GM12892 (cell line): ENCODE data around the gene TSHZ3.

Source experiments
- DNase-seq: peaks from one replicate; pipeline ENCODE4 v3.0.0; 2011; ENCODE audit not compliant: insufficient read length
- FAIRE-seq: peaks from 2 replicates; lab custom pipeline; 2011; peaks lifted over from hg19 to GRCh38; lab: Jason Lieb, UNC
- POLR2A ChIP-seq: IDR thresholded peaks from 2 replicates; pipeline ENCODE4 v1.6.1; 2011; ENCODE audit warnings: low read depth, low read length, control low read depth
- POLR2AphosphoS5 ChIP-seq: IDR thresholded peaks from 2 replicates; pipeline ENCODE4 v1.6.1; 2011; ENCODE audit warnings: low read depth, low read length, control low read depth
- TAF1 ChIP-seq: IDR thresholded peaks from 2 replicates; pipeline ENCODE4 v1.6.1; 2011; ENCODE audit warnings: low read depth, mild to moderate bottlenecking, control low read depth, low read length, borderline replicate concordance

Gene TSHZ3

DNA sequence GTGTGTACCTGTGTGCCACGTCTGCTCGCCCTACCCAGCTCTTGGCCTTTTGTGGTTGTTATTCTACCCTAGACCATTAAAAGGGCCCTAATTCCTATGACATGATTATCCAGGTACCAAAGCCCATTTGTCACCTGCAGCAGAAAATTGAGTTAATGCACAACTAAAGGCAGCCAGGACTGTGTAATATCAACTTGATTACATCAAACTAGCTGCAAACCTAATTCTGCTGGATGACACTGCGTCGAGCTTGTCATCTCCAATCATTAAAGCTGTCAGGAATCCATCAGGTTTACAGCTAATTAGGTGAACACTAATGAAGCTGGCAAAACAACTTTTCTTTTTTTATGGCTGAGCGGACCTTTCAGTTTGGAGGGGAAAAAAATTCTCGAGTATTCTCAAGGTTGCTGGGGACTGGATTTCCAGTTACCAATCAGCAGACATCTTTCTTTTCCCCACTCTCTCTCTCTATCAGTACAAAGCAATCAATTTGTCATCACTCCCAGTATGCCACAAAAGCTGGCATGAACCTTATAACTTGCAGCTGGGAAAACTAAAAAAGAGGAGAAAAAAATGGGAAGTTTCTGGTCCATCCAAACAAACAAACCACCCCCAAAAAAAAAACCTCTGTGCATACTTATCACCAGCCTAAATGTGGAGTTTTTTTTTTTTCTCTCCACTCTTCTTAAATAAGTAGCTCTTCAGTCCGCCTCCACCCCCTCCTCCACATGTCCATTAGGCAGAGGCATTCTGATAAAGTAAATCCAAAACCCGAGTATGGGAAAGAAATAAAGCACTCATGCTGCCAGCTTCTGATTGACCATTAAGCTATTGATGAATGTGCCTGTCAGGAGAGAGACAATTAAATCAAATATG is 2.8 kb downstream of the TSHZ3 start:
- FAIRE-seq = no peak
- DNase-seq = no peak
- TF ChIP-seq POLR2AphosphoS5 (no peak), TAF1 (no peak), POLR2A (no peak)

DNA sequence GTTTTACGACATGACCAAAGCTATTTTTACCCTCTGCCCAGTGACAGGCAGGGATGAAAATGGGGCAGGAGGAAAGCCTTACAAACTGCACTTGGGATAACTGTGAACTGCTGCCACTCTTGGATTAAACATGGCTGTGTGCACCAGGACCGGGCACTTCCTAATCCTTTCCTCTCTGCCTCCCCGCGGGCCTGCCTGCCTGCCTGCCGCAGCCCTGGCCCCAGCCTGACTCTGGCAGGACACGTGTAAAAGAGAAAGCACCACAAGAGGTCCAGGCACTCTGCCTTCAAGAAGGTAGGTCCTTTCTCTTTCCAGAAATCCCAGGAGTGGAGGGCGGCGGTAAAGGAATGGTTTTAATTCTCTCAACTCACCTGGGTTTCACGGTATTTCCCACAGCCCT is 4.8 kb downstream of the TSHZ3 start:
- TF ChIP-seq POLR2AphosphoS5 (no peak), POLR2A (no peak), TAF1 (no peak)
- FAIRE-seq = no peak
- DNase-seq = no peak

DNA sequence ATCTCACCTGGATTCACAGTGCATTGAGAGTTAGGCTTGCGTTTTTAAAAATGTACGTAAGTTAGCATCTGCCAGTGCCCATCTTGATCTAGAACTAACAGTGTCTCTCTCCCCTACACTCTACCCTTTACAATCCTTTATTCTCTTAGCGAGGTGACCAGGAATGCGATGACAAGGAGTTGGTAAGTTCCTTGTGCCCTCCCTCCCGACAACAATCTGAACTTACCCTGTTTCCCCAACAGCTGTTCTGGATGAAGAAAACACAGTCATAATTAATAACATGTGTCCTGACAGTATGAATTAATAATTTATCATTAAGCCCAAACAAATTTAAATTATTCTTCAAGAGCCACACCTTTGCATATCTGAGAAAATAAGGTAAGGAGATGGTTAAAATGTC is 6.3 kb downstream of the TSHZ3 start:
- DNase-seq (no peak), FAIRE-seq (no peak)
- no peak for TF ChIP-seq TAF1
- no peak for TF ChIP-seq POLR2A
- TF ChIP-seq POLR2AphosphoS5 = no peak

DNA sequence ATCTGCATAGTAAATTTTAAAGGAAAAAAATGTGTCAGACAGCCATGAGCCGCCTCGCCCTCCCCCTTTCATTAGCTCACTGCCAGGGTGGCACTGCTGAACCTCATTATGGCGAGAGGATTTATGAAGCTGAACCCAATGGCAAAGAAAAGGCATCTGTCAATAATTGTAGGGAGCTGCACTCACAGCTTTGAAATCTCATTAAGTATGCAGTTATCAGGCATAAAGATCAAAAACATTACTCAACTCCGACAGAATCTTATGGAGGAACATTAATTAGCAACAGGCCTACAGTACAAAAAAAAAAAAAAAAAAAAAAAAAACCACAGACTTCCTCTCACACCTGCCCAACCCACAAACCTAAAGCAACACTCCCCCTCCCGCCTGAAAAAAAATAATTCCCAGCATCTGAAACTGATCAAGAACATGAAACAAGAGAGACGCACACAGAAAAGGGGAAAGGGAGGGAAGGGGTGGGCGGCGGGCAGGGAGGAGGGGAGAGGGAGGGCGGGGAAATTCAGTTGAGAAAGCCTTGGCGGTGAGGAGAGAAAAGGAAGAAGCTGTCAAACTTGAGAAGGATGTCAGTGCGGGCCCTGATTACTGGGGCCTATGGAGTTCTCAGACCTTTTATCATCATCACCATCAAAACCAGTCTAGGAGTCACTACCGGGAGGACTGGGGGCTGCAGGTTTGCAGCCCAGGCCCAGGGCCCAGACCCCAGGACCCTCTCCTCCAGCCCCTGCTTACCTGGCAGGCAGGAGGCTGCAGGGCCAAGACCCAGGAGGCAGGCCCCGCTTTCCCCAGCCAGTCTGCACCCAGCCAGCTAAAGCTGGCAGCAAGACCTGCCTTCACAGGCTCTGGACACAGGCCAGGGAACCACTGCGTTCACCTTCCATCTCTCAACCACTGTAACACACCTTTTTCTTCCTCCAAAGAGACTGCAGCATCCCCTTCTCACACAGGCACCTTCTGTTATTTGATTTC is 8.9 kb downstream of the TSHZ3 start:
- DNase-seq = no peak
- TF ChIP-seq TAF1 (no peak), POLR2A (no peak), POLR2AphosphoS5 (no peak)
- no peak for FAIRE-seq

- FAIRE-seq (no peak), DNase-seq (no peak)
- TF ChIP-seq TAF1 (no peak), POLR2A (no peak), POLR2AphosphoS5 (no peak)
Observed at GRCh38 chr19:31339411-31339810, 9.8 kb downstream of the TSHZ3 start.

GRCh38 chr19:31338069-31338776 is 11.0 kb downstream of the TSHZ3 start:
- no peak for FAIRE-seq
- no peak for TF ChIP-seq POLR2AphosphoS5
- TF ChIP-seq TAF1 = no peak
- TF ChIP-seq POLR2A = no peak
- DNase-seq = no peak

- FAIRE-seq (no peak), DNase-seq (no peak)
- no peak for TF ChIP-seq POLR2AphosphoS5
- no peak for TF ChIP-seq POLR2A
- no peak for TF ChIP-seq TAF1
Observed at GRCh38 chr19:31337008-31337914, 12.0 kb downstream of the TSHZ3 start.

DNA sequence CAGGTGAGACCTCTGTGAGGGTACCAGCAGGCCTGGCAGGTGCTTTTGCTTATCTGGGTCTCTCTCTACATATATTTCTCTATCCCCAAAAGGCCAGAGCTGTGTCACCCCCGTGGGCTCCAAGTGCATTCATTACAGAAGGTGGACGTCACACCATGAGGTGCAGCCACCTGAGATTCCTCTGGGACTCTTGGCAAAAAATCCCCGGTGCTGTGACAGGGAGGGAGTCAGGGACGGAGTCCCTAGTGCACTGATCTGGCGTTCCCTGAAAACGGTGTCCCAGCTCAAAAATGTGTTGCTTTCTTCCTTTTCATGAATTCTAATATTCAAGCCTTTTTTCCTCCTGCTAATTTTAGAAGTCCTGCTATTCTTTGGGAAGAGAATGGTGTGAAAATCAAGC is 13.5 kb downstream of the TSHZ3 start:
- DNase-seq (no peak), FAIRE-seq (no peak)
- no peak for TF ChIP-seq TAF1
- no peak for TF ChIP-seq POLR2A
- TF ChIP-seq POLR2AphosphoS5 = no peak

- DNase-seq = no peak
- no peak for FAIRE-seq
- TF ChIP-seq POLR2AphosphoS5 = no peak
- no peak for TF ChIP-seq POLR2A
- TF ChIP-seq TAF1 = no peak
Observed at GRCh38 chr19:31334849-31335624, 14.2 kb downstream of the TSHZ3 start.
